Measurements from ENCODE around the gene PLEKHJ1. TPM values are rescaled to one million over a fixed set of nuclear protein-coding genes. Genes with fewer than 3 reads are reported as not detected.

PLEKHJ1 gene
- total and polyA plus RNA-seq, 2 of the 13 experiments (the other 11 are each of a cell fraction or from before 2014, with no cell fraction given) = 70.5 to 130 TPM

DNA sequence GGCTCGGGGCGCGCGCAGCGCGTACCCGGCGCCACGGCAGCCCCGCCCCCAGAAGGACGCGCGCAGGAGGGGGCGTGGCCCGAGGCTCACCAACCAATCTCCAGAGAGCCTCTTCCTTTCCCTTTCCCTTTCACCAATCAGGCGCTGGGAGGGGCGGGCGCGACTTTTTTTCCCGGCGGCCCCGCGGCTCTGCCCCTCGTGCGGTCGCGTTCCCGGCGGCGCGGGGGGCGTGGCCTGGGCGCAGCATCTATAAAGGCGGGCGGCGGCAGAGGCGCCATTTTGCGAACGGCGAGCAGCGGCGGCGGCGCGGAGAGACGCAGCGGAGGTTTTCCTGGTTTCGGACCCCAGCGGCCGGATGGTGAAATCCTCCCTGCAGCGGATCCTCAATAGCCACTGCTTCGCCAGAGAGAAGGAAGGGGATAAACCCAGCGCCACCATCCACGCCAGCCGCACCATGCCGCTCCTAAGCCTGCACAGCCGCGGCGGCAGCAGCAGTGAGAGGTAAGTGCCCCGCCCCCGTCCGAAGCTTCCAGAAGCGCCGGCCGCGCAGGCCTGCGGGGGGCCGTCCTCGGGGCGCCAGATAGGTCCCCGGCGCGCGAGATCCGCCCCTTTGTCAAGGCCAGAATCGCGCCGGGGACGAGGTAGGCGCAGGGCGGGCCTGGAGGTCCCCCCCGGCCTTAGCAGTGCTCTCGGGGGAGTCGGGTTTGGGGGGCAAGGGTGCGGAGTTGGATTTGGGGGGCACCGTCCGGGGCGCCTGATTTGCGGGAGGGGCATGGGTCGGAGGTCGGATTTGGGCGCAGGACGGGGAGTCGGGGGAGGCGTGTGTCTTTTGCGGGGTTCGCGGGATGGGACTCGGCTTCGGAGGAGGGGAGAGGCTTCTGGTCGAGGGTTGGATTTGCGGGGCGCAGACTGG lies 33.4 kb upstream of the PLEKHJ1 start (continued):
- peak; percentile 89 for TF ChIP-seq BORCS8-MEF2B (CRISPR knock-in tag; IDR thresholded peaks at IDR 0.05)
- TF ChIP-seq PCBP1 (IDR thresholded peaks at IDR 0.05; ENCODE audit: borderline replicate concordance, low read depth, low read length) = no peak
- TF ChIP-seq ZSCAN29 (CRISPR knock-in tag; conservative IDR thresholded peaks at IDR 0.05) = no peak
- no peak for TF ChIP-seq SSRP1 (CRISPR knock-in tag; IDR thresholded peaks at IDR 0.05)
- TF ChIP-seq EED (CRISPR knock-in tag; IDR thresholded peaks at IDR 0.05) = no peak
- TF ChIP-seq TP53 (CRISPR knock-in tag; conservative IDR thresholded peaks at IDR 0.05) = no peak
- no peak for TF ChIP-seq JARID2 (CRISPR knock-in tag; IDR thresholded peaks at IDR 0.05; ENCODE audit: insufficient replicate concordance)
- TF ChIP-seq FIP1L1 (IDR thresholded peaks at IDR 0.05; ENCODE audit: borderline replicate concordance, insufficient read depth, low read depth, low read length) = no peak
- no peak for TF ChIP-seq FOSL1 (CRISPR knock-in tag; IDR thresholded peaks at IDR 0.05; ENCODE audit: borderline replicate concordance)
- TF ChIP-seq SOX5 (CRISPR knock-in tag; IDR thresholded peaks at IDR 0.05; ENCODE audit: borderline replicate concordance) = 0 out of 2 replicates have a peak, but pooled peaks have one; percentile 28
- TF ChIP-seq, protein P1, sequence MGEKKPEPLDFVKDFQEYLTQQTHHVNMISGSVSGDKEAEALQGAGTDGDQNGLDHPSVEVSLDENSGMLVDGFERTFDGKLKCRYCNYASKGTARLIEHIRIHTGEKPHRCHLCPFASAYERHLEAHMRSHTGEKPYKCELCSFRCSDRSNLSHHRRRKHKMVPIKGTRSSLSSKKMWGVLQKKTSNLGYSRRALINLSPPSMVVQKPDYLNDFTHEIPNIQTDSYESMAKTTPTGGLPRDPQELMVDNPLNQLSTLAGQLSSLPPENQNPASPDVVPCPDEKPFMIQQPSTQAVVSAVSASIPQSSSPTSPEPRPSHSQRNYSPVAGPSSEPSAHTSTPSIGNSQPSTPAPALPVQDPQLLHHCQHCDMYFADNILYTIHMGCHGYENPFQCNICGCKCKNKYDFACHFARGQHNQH (CRISPR knock-in tag; IDR thresholded peaks at IDR 0.05) = peak; percentile 80; the same call in 1 of the 2 replicates
- TF ChIP-seq, protein P2, sequence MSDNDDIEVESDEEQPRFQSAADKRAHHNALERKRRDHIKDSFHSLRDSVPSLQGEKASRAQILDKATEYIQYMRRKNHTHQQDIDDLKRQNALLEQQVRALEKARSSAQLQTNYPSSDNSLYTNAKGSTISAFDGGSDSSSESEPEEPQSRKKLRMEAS (IDR thresholded peaks at IDR 0.05) = peak; percentile 76
- no peak for TF ChIP-seq RFX1 (IDR thresholded peaks at IDR 0.05)
- TF ChIP-seq, protein P3, sequence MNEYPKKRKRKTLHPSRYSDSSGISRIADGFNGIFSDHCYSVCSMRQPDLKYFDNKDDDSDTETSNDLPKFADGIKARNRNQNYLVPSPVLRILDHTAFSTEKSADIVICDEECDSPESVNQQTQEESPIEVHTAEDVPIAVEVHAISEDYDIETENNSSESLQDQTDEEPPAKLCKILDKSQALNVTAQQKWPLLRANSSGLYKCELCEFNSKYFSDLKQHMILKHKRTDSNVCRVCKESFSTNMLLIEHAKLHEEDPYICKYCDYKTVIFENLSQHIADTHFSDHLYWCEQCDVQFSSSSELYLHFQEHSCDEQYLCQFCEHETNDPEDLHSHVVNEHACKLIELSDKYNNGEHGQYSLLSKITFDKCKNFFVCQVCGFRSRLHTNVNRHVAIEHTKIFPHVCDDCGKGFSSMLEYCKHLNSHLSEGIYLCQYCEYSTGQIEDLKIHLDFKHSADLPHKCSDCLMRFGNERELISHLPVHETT (CRISPR knock-in tag; conservative IDR thresholded peaks at IDR 0.05) = 0 out of 2 replicates have a peak, but pooled peaks have one; percentile 47
- no peak for TF ChIP-seq NR2F1 (CRISPR knock-in tag; IDR thresholded peaks at IDR 0.05)
- peak; percentile 72; the same call in 1 of the 2 replicates for TF ChIP-seq ZNF235 (CRISPR knock-in tag; IDR thresholded peaks at IDR 0.05; ENCODE audit: borderline replicate concordance)
- peak; percentile 47; the same call in 1 of the 2 replicates for TF ChIP-seq BRD4 (CRISPR knock-in tag; IDR thresholded peaks at IDR 0.05)
- TF ChIP-seq SMAD1 (CRISPR knock-in tag; IDR thresholded peaks at IDR 0.05; ENCODE audit: borderline replicate concordance, low read depth) = peak; percentile 88
- no peak for TF ChIP-seq ZNF180 (CRISPR knock-in tag; IDR thresholded peaks at IDR 0.05; ENCODE audit: borderline replicate concordance, low read depth)
- TF ChIP-seq ZNF326 (CRISPR knock-in tag; IDR thresholded peaks at IDR 0.05; ENCODE audit: borderline replicate concordance) = no peak
- TF ChIP-seq ZBTB7B (CRISPR knock-in tag; IDR thresholded peaks at IDR 0.05) = peak; percentile 60; the same call in 1 of the 2 replicates
- peak; percentile 69 for TF ChIP-seq SMAD3 (CRISPR knock-in tag; IDR thresholded peaks at IDR 0.05)
- no peak for TF ChIP-seq CBX5 (CRISPR knock-in tag; IDR thresholded peaks at IDR 0.05; ENCODE audit: borderline replicate concordance)
- no peak for TF ChIP-seq MAF1 (CRISPR knock-in tag; IDR thresholded peaks at IDR 0.05; ENCODE audit: borderline replicate concordance)
- TF ChIP-seq ZNF577 (CRISPR knock-in tag; IDR thresholded peaks at IDR 0.05; ENCODE audit: borderline replicate concordance, low read depth) = no peak
- TF ChIP-seq KDM4B (CRISPR knock-in tag; IDR thresholded peaks at IDR 0.05) = 0 out of 2 replicates have a peak, but pooled peaks have one; percentile 31
- TF ChIP-seq KLF11 (CRISPR knock-in tag; IDR thresholded peaks at IDR 0.05) = no peak
- no peak for TF ChIP-seq ZNF678 (CRISPR knock-in tag; IDR thresholded peaks at IDR 0.05)
- TF ChIP-seq ZBTB1 (CRISPR knock-in tag; IDR thresholded peaks at IDR 0.05; ENCODE audit: borderline replicate concordance) = no peak
- TF ChIP-seq ZNF776 (CRISPR knock-in tag; IDR thresholded peaks at IDR 0.05) = no peak; the same call in 1 of the 2 replicates
